GM18508 (cell line): ENCODE results near the gene CAMK1.

Source experiments
- ATAC-seq: cut with Tn5 transposase; IDR thresholded peaks from one replicate; pipeline ENCODE4 v1.9.1; 2021; ENCODE audit warnings: moderate number of reproducible peaks; ENCODE audit not compliant: insufficient read depth, unreplicated experiment

The CAMK1 gene

DNA sequence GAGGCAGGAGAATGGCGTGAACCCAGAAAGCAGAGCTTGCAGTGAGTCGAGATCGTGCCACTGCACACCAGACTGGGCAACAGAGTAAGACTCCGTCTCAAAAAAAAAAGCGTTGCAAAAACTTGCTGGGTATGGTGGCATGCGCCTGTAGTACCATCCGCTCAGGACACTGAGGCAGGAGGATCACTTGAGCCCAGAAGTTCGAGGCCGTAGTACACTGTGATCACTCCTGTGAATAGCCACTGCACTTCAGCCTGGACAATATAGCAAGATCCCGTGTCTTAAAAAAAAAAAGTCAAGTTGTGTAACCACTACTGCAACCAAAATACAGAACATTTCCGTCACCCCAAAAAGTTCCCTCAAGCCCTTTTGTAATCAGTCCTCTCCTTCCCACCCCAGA is 24.7 kb upstream of the CAMK1 start:
- ATAC-seq, result no peak

DNA sequence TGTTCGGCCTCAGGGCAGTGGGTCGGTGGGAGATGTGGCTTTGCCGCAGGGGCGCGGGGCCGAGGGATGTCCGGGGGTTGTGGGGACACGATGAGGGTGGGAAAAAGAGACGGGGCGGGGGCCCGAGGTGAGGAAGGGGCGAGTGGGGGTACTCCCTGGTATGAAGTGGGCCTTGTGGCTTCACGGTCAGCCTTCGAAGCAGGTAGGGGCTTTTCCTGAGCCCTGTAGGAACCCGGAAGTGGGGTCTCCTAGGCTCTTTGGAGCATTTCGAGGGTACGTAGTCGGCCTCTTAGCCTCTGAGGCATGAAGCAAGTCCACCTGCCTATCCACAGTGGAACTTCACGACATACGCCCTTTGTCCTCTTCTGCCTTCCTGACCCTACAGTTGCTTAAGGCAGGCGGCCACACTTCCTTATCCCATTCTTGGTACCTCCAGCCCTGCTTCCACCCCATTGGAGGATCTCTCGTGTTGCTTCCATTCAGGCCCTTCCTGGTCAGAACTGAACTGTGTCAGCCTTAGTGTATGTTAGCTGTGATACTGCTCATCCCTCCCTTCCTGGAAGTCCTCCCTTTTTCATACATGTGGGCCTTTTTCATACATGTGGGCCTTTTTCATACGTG is 23.5 kb upstream of the CAMK1 start:
- no peak for ATAC-seq

DNA sequence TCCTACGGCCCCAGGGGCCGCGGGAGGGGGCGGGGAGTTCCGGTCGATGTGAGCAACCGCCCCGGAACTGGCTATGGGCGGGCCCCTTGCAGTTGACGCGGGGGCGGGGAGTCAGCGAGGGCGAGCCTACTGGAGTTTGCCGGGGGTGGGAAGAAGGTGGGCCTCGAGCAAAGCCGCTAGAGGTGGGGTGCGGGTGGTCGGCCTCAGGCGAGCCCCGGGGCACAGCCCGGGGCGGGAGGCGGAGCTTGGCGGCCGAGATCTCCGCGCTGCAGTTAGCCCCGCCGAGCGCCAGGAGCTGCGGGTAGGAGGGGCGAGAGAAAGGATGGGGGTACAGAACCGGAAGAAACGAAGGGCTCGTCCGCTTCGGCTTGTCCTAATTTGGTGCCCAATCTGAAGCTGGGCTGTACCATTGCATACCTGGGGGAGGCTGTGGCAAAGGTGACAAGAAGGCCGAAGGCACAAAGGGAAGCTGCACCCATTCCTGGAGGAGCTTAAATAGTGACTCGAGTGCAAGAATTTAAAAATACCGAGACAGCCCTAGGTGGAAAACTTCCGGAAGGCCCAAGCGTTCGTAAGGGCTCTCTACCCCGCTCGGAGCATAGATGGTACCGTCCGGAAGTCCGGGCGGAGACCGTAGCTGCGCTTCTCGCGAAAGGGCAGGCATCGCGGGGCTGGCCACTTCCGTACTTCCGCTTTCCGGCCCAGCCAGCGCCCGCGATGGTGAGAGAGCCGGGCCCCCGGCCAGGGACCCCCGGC is 22.8 kb upstream of the CAMK1 start, which contains the start of the genes ARPC4 and TADA3:
Gene ARPC4, plus strand, starts transcription at position 678 of the 756 bp plus-strand sequence. Its CDS starts 40 bp downstream, at position 718.
Gene TADA3, minus strand, starts transcription at position 69 of the 756 bp plus-strand sequence. CDS start 1,007 bp downstream, outside the sequence.
- peak; percentile 61 for ATAC-seq

DNA sequence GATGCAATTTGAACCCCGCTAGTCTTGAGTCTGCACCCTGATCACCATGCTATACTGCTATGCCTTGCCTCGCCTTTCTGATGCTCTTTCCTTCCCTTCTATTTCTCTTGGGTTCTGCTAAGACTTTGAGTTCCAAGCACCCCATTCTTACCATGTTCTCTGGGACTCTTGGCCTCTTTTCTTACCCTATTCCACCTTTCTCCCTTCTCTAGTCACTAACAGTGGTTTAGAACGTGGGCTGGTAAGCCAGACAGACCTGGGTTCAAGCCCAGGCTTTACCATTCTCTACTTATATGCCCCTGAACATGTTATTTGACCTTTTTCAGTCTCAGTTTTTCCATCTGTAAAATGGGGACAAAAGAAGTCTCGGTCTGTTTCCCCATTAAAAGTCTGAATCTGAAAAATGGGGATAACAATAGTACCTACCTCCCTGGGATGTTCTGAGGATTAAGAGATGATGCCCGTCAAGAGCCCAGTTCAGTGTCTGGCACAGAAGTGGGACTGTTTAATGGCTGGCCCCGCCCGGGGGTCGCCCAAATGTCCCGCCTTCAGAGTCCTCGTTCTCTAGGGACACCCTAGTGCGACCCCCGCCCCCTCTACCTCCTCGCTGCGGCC is 22.1 kb upstream of the CAMK1 start:
- ATAC-seq, result peak; percentile 2

DNA sequence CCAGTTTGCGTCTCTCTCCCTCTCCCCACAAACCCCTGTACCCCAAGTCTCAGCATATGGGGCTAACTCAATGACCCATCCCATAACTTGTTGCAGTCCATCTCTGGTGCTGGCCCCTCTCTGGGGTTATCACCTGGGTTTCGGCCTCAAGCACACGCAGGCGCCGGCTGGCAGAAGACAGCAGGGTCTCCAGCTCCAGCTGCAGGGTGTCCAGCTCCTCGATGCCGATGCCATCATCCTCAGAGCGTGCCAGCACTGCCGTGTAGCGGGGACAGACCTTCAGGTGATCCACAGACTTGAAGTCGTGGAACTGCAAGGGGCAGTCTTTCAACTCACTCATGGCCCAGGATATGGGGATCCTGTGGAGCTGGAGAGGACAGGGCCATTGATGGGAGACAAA is 21.4 kb upstream of the CAMK1 start:
- ATAC-seq, result no peak

DNA sequence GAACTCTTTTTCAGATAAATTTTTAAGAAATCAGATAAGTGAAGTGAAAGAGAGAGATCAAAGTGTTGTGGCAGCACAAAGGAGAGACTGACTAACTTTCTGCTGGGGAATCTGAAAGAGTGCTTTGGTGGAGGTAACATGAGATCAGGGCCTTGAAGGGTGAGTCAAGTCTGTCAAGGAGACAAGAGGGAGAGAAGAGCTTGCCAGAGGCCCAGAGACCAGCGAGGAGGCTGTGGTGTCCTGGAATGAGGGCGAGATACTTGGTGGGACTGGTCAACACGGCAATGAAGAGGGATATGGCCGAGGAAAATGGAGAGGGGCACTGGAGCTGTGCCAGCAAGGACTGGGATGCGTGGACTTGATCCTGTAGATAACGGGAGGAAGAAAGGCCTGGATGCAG is 18.0 kb upstream of the CAMK1 start:
- no peak for ATAC-seq

DNA sequence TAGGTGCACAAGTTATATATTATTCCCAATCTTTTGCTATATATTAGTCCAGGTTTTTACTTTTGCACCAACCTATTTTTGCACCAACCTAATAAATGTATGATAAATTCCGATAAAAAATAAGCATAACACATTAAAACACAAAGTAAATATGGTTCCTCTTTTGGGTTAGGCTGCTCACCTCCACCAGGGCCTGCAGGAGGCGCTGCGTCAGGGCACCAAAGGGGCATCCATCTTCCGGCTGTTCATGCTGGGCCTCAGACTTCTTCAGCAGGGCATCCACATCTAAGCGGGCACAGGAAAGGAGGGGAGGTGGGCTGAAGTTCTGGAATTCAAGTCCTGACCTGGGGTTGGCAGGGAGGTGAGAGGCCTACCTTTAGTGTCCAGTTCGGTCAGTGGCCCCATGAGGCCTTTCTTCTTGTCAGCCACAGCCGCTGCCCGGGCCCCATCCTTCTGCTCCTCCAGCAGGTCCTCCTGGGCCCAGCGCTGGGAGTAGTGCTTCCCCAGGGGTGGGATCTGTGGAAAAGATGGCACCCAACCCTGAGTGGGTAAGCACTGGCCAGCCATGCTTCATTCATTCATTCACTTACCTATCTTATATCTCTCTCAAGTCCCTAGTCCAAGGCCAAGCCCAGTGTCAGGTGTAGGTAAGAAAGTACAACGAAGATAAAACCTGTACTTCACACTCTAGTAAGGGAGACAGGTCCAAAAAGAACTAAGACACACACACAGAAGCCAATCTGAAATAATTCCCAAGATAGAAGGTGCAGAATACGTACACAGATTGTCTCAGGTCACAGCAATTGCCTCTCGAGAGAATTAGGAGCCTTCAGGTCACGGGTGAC is 17.3 kb upstream of the CAMK1 start:
- no peak for ATAC-seq

DNA sequence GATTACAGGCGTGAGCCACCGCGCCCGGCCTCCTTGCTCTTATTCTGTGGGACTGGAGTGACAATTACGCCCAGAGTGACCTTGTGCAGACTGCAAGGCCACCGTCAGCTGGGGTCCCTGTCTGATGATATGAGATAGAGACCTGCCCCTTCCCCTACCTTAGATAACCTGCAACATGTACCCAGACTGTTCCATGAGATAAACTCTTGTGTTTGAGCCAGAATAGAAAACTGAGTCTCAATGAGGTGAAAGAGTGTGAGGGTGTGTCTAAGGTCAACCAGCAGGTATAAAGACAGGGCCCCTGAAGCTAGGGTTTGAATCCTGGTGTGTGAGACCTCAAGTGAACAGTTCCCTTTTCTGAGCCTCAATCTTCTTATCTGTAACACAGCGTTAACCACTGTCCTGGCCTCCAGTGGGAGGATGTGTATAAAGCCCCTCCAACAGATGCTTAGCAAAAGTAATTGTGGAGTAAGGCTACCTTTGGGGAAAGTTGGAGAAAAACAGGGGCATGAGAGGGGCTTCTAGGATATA is 16.5 kb upstream of the CAMK1 start:
- ATAC-seq, result no peak

DNA sequence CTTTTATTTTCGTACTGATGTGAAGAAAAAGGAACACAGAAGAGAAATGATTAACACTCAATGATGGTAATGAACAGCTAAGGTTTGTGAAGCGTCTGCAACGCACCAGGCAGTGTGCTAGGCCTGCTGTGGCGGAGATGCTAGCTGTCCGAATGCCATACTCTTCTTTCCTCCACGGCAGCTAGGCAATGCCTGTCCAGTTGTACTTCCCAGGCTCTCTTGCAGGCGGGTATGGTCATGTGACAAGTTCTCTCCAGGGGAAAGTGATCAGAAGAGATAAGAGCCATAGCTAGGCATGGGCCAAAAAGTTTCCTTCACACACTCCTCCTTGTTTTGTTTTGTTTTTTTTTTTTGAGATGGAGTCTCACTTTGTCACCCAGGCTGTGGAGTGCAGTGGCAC is 15.9 kb upstream of the CAMK1 start:
- no peak for ATAC-seq

DNA sequence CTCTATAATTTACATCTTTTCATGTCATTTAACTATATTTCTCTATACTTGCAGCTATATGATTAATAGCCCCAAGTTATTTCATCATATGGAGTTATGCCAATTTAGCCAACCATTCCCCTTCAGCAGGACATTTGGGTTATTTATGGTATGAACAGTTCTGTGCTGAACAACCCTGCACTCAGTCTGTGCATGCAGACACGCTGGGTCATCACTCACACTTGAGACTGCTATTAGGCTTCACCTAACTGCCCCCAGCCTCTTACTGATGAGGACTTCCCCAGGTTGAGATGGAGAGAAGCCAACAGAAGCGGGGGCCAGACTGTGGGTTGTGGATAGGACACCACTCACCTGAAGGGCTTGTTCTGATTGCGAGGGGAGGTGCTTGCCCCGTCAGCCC is 15.2 kb upstream of the CAMK1 start:
- ATAC-seq, result no peak

DNA sequence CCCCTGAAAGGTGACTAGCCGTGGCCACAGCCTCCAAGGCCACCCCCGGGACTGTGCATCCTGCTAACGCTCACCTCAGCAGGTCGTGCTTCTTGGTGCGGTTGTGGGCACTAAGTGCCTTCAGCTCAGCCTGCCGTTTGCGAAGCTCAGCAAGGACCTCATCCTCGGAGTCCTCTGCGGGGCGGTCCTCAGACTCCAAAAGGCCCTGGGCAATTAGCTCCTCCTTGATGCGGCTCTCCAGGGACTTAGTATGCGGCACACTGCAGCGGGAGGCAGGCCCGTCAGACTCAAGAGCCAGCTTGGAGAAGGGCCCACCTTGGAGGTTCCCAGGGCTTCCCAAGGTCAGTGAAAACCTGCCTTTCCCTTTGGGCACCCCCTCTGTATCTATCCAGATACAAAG is 14.2 kb upstream of the CAMK1 start:
- no peak for ATAC-seq

DNA sequence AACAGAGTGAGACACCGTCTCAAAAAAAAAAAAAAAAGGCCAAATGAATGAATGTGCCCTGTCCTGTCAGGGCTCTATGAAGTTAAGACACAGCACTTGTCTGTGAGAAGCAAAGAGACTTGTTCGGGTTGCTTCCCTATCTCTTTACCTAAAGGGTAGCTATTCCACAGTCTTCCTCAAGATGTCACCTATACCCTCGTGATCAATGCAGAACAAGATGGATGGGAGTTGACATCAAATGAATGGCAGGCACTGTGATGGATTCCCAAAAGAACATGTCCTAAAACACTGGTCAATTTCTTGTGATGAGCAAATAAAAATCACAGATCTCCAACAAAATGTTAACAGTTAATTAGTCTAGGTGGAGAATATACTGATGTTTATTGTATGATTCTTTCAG is 13.0 kb upstream of the CAMK1 start:
- no peak for ATAC-seq

DNA sequence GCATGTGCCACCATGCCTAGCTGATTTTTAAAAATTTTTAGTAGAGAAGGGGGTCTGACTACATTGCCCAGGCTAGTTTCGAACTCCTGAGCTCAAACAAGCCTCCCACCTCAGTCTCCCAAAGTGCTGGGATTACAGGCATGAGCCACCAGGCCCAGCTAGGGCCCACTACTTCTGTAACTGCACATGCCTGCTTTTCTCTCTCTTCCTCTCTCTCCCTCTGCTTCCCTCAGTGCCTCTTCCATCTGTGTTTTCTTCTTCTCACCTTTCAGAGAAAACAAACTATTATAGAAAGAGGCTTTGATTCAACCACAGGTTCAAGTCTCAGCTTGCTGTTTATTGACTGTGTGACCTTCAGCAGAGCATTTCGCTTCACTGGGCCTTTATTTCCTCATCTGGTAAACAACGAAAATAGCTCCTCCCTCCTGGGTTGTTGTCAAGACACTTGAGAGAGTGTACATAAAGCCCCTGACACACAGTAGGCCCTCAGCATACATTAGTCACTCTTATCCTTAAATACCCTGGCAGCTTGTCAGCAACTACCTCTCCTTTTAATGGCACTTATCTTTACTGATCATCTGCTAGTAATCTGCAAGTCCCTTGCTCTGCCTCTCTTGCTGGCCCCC is 12.3 kb upstream of the CAMK1 start:
- no peak for ATAC-seq

DNA sequence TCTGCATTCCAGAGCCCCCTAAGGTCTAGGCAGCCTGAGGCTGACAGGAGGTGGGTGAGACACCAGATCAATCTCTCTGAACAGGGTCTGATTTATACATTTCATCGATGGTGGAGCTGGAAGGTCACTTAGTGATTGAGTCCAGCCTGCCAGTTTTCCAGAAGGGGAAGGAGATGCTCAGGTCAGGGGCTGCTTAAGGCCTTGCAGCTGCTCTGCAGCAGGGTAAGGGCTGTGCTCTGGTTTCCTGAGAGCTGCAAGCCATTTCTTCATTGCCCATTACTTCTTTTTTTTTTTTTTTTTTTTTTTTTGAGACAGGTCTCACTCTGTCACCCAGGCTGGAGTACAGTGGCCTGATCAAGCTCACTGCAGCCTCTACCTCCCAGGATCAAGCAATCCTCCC is 11.8 kb upstream of the CAMK1 start:
- no peak for ATAC-seq

DNA sequence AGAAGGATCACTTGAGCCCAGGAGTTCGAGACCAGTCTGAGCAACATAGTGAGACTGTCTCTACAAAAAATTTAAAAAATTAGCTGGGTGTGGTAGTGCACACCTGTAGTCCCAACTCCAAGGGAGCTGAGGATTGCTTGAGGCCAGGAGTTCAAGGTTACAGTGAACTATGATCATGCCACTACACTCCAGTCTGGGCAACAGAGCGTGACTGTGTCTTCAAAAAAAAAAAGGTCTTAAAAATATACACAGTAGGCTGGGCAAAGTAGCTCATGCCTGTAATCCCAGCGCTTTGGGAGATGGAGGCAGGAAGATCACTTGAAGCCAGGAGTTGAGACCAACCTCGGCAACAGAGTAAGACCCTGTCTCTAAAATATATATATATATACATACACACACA is 11.2 kb upstream of the CAMK1 start:
- ATAC-seq, result no peak

DNA sequence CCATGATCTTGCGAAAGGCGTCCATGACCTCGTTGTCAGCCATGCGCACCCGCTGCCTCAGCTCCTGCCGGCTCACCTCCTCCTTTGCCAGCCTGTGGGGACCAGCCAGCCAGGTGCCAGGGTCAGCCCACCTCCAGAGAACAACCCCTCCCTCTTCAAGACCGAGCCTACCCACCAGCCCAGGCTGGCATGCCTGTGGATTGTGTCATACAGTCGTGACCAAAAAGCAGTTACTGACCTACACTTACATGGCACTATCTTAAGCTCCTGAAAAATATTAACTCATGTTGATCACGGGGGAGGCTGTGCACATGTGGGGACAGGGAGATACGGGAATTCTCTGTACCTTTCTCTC is 10.7 kb upstream of the CAMK1 start:
- no peak for ATAC-seq

DNA sequence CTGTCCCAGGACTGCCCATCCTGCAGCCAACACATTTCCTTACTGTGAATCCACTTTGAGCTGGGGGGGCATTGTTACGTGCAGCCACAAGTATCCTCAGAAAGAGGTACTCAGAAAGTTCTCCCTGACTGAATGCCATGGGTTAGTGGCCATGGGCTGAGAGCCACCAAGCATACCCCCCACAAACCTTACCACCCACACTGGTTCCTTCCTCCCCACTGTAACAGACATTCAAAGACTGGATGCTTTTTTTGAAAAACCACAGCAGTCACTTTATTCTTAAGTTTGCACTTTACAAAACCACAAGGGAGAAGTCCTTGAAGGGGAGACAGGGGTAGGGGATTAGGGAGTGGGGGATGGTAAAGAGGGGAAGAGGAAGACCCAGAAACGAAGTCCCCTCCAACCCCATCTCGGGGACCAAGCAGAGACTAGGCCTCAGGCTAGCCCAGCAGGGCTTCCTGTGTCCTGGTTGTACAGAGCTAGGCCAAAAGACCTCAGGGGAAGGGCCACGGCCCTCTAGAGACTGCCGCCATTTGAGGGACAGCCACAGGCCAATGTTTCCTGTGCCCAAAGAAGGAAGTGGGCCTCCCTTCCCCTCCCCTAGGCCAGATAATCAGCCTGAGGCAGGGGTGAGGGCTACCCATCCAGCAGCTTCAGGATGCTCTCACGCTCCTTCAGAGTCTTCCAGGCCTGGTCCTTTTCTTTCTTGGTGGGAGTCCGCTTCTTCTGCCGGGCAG is 10.1 kb upstream of the CAMK1 start:
- ATAC-seq, result no peak

DNA sequence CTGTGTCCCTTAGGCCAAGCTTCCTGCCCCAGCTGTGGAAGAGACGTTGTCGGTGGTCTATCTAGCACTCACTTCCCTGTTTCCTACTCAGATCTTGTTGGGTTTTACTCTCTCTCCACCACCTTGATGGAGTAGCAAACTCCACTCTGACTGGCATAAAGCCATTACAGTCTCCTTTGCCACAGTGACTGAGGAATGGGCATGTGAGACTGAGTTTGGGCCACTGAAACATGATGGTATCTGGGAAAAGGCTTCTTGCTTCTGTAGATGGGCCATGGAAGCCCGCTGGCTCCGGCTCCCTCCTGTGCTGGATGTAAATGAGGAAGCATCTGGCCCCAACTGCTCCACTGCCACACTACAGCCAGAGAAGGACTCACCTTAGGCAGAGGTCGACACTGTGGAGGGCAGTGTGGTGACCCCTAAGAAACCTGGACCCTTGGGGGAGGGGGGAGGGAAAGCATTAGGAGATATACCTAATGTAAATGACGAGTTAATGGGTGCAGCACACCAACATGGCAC is 9.4 kb upstream of the CAMK1 start:
- ATAC-seq, result no peak
